Neutrophil (primary cell): ENCODE data around the gene TRPM8.

ENCODE experiments used
- H3K27ac ChIP-seq: fragments of 200-600 bp; sonication (generic); 2 replicates; pipeline ENCODE4 v1.5.1; 2016; ENCODE audit warnings: mild to moderate bottlenecking, moderate library complexity
- H3K27me3 ChIP-seq: fragments of 200-600 bp; sonication (generic); 2 replicates; pipeline ENCODE4 v1.6.0; 2016; ENCODE audit warnings: mild to moderate bottlenecking
- H3K36me3 ChIP-seq: fragments of 200-600 bp; sonication (generic); 2 replicates; pipeline ENCODE4 v1.5.1; 2017
- H3K4me1 ChIP-seq, 2 experiments: fragments of 200-600 bp in 1 of 2; sonication (generic) in 1 of 2; 1 replicate in 1 of 2; 2 replicates in 1 of 2; pipeline versions ENCODE4 v1.5.1 to v1.6.1; 2013 to 2016; ENCODE audit warnings: low read depth in 1 of 2, low read length in 1 of 2, mild to moderate bottlenecking in 1 of 2, moderate library complexity in 1 of 2; ENCODE audit not compliant: control insufficient read depth in 1 of 2, insufficient read depth in 1 of 2
- H3K4me3 ChIP-seq, 2 experiments: fragments of 200-600 bp in 1 of 2; sonication (generic) in 1 of 2; 1 replicate in 1 of 2; 2 replicates in 1 of 2; pipeline ENCODE4 v1.5.1; 2013 to 2016; ENCODE audit warnings: low read depth in 1 of 2, low read length in 1 of 2, mild to moderate bottlenecking in 1 of 2, moderate library complexity in 1 of 2
- H3K9me3 ChIP-seq: fragments of 200-600 bp; sonication (generic); 2 replicates; pipeline ENCODE4 v1.5.1; 2016
- CTCF ChIP-seq: fragments of 200-600 bp; sonication (generic); IDR thresholded peaks from 2 replicates; pipeline ENCODE4 v1.5.1; 2016; ENCODE audit warnings: antibody characterized with exemption

Gene TRPM8

GRCh38 chr2:233991196-233991595, 74.0 kb downstream of the TRPM8 start:
- H3K9me3 ChIP-seq, result no peaks in the 10 kb centered on the region
- H3K27me3 ChIP-seq, result peaks cover 12% of the 10 kb centered on the region
- H3K4me3 ChIP-seq, result no peak overlapping the region
- H3K4me1 ChIP-seq, result no peaks in the 10 kb centered on the region
- no peak overlapping the region for H3K27ac ChIP-seq
- H3K36me3 ChIP-seq, result no peaks in the 10 kb centered on the region
- no peak for TF ChIP-seq CTCF

- Histone ChIP-seq H3K4me1 (no peaks in the 10 kb centered on the region), H3K27me3 (peaks cover 12% of the 10 kb centered on the region)
- no peak for TF ChIP-seq CTCF
Observed at GRCh38 chr2:233992513-233993217, 75.5 kb downstream of the TRPM8 start.

GRCh38 chr2:233993461-233993860, 76.3 kb downstream of the TRPM8 start:
- H3K9me3 ChIP-seq, result no peaks in the 10 kb centered on the region
- no peaks in the 10 kb centered on the region for H3K4me1 ChIP-seq
- H3K36me3 ChIP-seq, result no peaks in the 10 kb centered on the region
- no peak overlapping the region for H3K4me3 ChIP-seq
- peaks cover 12% of the 10 kb centered on the region for H3K27me3 ChIP-seq
- TF ChIP-seq CTCF, result no peak
- H3K27ac ChIP-seq, result no peak overlapping the region

More at GRCh38 chr2:233992513-233993217, 75.5 kb downstream of the TRPM8 start:
- Histone ChIP-seq H3K4me3 (no peak overlapping the region), H3K36me3 (no peaks in the 10 kb centered on the region), H3K9me3 (no peaks in the 10 kb centered on the region), H3K27ac (no peak overlapping the region)

GRCh38 chr2:233994151-233994550, 77.0 kb downstream of the TRPM8 start:
- H3K9me3 ChIP-seq, result no peaks in the 10 kb centered on the region
- no peaks in the 10 kb centered on the region for H3K36me3 ChIP-seq
- no peaks in the 10 kb centered on the region for H3K4me1 ChIP-seq
- no peak overlapping the region for H3K4me3 ChIP-seq
- H3K27me3 ChIP-seq, result peaks cover 12% of the 10 kb centered on the region
- no peak overlapping the region for H3K27ac ChIP-seq
- TF ChIP-seq CTCF, result no peak

- Histone ChIP-seq H3K36me3 (no peaks in the 10 kb centered on the region), H3K27me3 (peaks cover 9% of the 10 kb centered on the region), H3K9me3 (no peaks in the 10 kb centered on the region), H3K4me3 (no peak overlapping the region), H3K27ac (no peak overlapping the region), H3K4me1 (no peaks in the 10 kb centered on the region)
- no peak for TF ChIP-seq CTCF
Observed at GRCh38 chr2:233996000-233996399, 78.8 kb downstream of the TRPM8 start.
